GM06990 (cell line): ENCODE data around the gene NSUN7.

ENCODE experiments used
- DNase-seq: peaks from one replicate; pipeline ENCODE4 v3.0.0-alpha.2; 2011; ENCODE audit not compliant: insufficient read length; ENCODE audit errors: extremely low read depth
- H3K27me3 ChIP-seq: replicated peaks from 2 replicates; pipeline ENCODE4 v1.6.0; 2011; ENCODE audit warnings: low read length; ENCODE audit not compliant: control insufficient read depth, insufficient read depth
- H3K36me3 ChIP-seq: 2 replicates; pipeline ENCODE4 v1.5.1; 2011; ENCODE audit warnings: low read length; ENCODE audit not compliant: control insufficient read depth, insufficient read depth
- H3K4me3 ChIP-seq: replicated peaks from 2 replicates; pipeline ENCODE4 v1.5.1; 2011; ENCODE audit warnings: low read depth, mild to moderate bottlenecking, control low read depth, low read length
- TF ChIP-seq, protein P1 (sequence below): IDR thresholded peaks from 2 replicates; pipeline ENCODE4 v1.5.1; 2011; ENCODE audit warnings: low read length, control low read depth, mild to moderate bottlenecking, inconsistent platforms; ENCODE audit not compliant: insufficient read depth, poor library complexity, severe bottlenecking

Gene NSUN7

DNA sequence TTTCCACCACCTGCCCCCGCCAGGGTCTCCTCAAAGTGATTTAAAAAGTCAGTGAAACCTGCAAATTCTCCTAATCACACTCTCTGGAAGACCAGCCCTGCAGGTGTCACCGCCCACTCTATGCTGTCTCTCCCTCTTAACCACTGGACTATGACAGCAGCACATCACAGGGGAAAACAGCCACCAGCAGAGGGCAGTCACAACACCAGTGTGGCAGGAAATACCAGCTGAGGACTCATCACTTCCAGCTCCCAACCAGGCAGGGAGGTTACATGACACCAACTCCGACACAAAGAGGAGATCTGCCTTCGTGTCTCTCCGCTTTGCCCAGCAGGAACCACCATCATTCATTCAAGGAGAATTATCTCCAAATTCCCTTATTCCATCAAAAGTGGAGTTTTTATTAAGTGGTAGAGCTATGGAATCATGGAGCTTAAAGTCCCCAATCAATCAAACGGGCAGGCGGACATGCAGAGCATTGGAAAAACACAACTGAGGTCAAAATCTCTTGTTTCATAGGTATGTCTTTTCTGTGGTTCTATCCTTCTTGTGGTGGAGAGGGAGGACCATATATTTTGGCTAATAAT lies 91.3 kb downstream of the NSUN7 start:
- Histone ChIP-seq H3K4me3 (no peak overlapping the region), H3K27me3 (no peaks in the 10 kb centered on the region), H3K36me3 (no peaks in the 10 kb centered on the region)
- peak; percentile 56 for DNase-seq
- TF ChIP-seq, protein P1, sequence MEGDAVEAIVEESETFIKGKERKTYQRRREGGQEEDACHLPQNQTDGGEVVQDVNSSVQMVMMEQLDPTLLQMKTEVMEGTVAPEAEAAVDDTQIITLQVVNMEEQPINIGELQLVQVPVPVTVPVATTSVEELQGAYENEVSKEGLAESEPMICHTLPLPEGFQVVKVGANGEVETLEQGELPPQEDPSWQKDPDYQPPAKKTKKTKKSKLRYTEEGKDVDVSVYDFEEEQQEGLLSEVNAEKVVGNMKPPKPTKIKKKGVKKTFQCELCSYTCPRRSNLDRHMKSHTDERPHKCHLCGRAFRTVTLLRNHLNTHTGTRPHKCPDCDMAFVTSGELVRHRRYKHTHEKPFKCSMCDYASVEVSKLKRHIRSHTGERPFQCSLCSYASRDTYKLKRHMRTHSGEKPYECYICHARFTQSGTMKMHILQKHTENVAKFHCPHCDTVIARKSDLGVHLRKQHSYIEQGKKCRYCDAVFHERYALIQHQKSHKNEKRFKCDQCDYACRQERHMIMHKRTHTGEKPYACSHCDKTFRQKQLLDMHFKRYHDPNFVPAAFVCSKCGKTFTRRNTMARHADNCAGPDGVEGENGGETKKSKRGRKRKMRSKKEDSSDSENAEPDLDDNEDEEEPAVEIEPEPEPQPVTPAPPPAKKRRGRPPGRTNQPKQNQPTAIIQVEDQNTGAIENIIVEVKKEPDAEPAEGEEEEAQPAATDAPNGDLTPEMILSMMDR = peak; percentile 89

DNA sequence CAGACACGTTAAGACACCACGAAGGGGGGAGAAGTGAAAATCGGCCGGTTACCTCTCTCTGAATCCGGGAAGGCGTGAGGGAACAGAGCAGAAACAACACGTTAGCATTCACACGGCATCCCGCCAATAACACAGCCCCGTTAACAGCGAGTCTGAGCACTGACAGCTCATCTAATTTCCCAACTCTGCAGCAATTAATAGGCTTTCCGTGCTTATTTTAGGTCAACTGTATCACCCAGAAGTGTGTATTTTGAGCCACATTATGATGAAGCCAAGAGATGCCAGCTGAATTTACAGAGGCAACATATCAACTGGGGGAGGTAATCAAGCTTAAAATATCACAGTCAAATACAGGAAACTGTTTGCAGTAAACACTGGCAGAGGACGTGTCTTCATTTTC lies 92.6 kb downstream of the NSUN7 start:
- Histone ChIP-seq H3K27me3 (no peaks in the 10 kb centered on the region), H3K36me3 (no peaks in the 10 kb centered on the region), H3K4me3 (no peak overlapping the region)
- no peak for DNase-seq
- TF ChIP-seq, protein P1 = no peak

DNA sequence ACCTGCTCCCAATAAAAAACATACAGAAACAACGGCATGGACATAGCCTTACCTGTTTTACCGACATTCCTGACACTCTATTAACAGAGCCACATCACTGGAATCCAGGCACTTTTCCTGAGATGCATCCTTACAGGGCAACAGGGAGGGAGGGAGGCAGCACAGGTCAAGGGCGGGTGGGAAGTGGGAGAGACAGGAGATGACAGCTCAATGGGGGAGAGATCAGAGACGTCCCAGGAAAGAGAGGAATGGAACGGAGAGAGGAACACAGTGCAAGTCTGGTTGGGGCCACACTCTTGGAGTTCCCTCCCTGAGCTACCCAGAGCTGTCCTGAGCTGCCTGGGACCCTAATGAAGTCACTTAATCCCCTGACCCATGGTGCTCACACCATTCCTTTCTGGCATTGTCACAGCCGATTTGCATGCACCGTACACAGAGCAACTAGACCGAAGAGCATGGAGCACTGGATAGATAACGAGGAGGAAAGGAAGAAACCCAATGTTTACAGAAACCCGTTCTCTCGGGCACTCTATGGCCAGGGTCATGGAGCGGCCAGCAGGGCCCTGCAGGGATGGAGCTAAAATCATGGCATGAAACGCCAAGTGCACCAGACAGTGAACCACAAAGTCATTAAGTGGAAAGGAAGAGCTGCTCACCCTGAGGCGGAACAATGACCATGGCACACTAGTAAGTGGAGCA lies 93.1 kb downstream of the NSUN7 start:
- TF ChIP-seq, protein P1 = no peak
- H3K27me3 ChIP-seq = no peaks in the 10 kb centered on the region
- H3K4me3 ChIP-seq = no peak overlapping the region
- no peak for DNase-seq
- no peaks in the 10 kb centered on the region for H3K36me3 ChIP-seq

DNA sequence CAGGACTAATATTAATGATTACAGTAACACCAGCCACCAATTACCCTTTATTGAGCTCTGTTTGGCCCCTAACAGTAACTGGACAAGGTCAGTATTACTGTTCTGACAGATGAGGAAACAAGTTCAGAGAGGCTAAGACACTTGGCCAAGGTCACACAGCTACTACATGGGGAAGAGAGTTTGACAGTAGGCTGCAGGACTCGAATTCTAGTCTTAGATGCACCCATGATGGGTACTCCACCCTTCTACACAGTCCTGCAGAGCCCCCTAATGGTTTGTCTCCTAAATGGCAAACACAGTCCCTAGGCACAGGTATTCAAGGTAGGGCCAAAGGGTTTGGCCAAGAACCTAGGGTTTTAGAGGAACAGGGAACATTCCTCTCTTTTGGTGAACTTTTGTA lies 93.9 kb downstream of the NSUN7 start:
- Histone ChIP-seq H3K36me3 (no peaks in the 10 kb centered on the region), H3K27me3 (no peaks in the 10 kb centered on the region), H3K4me3 (no peak overlapping the region)
- TF ChIP-seq, protein P1 = peak; percentile 60
- no peak for DNase-seq

DNA sequence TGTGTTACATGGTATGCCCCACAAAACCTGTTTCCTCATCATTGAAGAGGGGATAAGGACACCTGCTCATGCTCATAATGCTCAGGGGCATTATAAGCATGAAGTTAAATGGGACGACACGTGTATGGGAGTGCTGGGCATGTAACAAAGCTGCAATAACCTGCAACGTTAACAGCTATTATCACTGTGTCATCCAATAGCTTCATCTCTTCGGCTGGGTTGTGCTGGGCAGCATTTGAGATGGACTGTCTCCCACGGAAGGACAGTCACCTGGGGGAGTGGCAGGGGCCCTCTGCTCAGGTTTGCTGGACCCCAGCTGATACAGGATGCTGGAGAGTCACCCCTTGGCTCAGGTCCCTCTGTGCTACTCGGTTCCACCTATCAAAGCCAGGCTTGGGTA lies 94.5 kb downstream of the NSUN7 start:
- Histone ChIP-seq H3K36me3 (no peaks in the 10 kb centered on the region), H3K27me3 (no peaks in the 10 kb centered on the region), H3K4me3 (no peak overlapping the region)
- TF ChIP-seq, protein P1 = no peak
- DNase-seq = no peak
